Subcutaneous adipose tissue (tissue), 4 donors: Measurements from ENCODE around the gene DCXR. TPM values are rescaled to one million over a fixed set of nuclear protein-coding genes. Genes with fewer than 3 reads are reported as not detected.

Experiments
- total RNA-seq, 4 donors: library from RNA; depleted of rRNA; stranded (reverse); fragments of >200 nt; gene quantifications; one replicate each; pipeline ENCODE4 v1.1.0, GENCODE V29; 2016
- TF ChIP-seq, protein P1 (sequence below): fragments of 450-650 bp; IDR thresholded peaks from one replicate; pipeline ENCODE4 v1.5.1; 2016; ENCODE audit warnings: low read depth, mild to moderate bottlenecking, control low read depth, antibody characterized with exemption, moderate library complexity

Gene DCXR
- total RNA-seq, 4 donors from 2014 or later, result 157 to 383 (median 255) TPM

DNA sequence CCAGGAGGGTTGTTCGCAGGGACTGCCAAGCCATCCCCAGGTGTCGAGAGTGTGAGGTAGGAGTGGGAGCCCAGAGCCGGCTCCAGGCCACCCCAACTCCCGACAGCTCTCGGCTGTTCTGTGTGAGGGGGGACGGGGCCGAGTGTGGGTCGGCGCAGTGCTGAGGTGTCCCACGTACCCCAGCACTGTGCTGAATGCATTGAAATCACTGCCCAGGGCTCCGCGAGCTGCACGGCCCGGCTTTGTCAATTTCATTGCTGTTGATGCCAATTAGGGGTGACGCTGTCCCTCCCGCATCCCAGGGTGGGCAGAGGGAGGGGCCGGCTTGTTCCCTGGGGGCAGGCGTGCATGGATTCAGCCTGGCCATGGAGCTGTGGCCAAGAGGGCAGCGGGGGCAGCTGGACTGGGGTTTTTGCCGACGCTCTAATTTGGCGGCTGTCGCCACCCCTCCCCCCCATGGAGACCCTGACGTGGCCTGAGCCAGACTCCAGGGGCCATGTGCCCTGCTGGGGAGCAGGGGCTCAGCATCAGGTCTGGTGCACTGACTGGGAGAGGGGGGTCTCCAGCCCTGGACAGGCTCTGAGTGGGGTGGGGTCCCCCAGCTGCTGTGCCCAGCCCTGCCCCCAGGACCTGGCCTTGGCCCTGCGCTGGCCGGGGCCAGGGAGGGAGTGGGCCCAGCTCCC lies 29.1 kb downstream of the DCXR start:
- TF ChIP-seq, protein P1, sequence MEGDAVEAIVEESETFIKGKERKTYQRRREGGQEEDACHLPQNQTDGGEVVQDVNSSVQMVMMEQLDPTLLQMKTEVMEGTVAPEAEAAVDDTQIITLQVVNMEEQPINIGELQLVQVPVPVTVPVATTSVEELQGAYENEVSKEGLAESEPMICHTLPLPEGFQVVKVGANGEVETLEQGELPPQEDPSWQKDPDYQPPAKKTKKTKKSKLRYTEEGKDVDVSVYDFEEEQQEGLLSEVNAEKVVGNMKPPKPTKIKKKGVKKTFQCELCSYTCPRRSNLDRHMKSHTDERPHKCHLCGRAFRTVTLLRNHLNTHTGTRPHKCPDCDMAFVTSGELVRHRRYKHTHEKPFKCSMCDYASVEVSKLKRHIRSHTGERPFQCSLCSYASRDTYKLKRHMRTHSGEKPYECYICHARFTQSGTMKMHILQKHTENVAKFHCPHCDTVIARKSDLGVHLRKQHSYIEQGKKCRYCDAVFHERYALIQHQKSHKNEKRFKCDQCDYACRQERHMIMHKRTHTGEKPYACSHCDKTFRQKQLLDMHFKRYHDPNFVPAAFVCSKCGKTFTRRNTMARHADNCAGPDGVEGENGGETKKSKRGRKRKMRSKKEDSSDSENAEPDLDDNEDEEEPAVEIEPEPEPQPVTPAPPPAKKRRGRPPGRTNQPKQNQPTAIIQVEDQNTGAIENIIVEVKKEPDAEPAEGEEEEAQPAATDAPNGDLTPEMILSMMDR, result no peak

DNA sequence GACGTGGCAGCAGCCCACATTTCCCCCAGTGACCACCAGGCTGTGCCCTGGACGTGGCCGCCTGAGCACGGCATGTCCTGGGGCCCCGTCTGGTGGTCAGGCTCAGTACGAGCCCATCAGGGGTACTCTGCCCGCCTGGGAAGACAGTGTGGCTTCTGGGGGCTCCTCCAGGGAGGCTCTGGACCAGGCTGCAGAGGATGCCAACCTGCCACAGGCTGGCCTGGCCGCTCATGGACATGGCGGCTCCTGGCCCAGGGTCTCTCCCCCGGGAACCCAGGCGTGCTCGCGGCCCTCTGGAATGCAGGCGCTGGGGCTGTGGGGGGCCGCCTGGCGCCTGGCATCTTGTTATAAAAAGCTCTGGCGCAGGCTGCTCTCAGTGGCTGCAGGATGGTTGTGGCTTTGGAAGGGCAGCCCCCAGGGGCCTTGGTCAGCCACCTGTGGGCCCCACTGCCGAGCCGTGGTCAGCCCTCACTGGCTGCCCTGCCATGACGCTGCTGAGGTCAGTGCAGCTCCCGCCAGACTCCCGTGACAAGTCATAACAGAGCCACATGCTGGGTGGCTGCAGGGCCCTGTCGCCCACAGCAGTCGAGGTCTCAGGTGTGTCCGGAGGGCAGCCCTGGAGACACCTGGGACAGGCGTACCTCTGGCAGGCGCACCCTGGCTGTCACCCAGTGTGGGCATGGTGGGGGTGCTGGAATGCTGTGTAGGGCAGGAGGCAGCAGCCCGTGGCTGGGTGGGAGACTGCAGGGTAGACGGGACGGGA lies 29.8 kb downstream of the DCXR start:
- TF ChIP-seq, protein P1, result no peak

DNA sequence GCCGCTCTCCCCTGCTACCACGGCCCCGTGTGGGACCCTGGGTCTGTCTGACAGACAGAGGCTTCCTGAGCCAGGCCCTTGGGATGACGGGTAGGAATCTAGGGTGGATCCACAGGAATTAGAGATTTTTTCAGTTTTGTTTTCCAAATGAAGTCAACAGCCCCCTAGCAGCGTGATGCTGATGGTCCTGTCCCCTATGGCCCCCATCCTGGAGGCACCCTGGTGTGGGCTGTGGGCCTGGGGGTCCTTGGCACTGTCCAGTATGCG lies 30.3 kb downstream of the DCXR start:
- TF ChIP-seq, protein P1, result no peak

DNA sequence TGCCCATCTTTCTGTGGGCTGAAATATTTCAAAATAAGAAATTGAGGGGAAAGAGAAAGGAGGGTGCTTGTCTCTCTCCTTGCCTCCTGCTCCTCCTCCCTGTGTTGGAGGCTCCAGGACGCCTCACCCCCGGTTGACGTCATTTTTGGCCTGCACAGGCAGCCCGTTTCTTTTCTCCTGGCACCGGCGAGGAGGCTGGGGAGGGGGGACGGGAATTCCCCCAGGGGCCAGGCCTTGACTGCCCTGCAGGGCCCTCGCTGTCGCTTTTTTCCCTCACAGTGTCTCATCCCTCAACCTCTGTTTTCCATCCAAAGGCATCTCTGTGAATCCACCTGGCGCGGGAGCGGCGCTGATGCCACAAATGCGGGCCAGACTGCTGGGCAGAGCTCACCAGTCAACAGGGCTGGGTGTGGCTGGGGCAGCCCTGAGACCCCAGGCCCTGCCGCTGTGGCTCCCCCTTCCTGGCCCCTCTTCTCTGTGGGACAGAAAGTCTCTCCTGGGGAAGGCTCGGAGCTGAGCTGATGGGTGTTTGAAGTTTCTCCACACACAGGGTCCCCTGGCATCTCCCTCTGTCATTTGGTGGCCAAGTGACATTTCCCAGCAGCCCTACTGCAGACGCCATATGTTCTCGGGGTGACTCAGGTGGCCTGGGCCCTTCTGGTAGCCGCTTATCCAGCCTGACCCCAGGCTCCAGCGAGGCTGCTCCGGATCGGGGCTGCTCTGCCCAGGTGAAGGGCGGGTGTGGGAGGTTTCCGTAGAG lies 30.8 kb downstream of the DCXR start:
- TF ChIP-seq, protein P1, result no peak

DNA sequence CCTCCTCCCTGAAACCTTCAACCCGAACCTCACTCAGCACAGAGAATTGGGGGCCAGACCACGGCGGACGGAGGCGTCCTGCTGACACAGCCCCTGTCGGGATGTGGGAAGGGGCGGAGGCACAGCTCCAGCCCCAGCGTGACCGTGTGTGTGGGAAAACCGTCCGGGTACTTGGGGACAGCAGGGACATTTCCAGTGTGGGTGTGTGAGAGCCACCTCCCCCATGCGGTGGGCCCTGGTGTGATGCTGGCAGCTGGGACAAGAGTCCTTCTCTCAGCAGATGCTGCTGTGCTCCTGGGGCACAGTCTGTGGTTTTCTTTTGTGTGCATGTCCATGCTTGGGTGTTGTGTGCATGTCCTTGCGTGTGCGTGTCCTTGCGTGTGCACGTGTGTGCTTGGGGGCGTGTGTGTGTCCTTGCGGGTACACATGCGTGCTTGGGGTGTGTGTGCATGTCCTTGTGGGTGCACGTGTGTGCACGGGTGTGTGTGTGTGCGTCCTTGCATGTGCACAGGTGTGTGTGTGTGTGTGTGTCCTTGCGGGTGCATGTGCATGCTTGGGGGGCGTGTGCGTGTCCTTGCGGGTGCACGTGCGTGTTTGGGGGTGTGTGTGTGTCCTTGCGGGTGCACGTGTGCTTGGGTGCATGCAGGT lies 31.7 kb downstream of the DCXR start:
- TF ChIP-seq, protein P1, result no peak

DNA sequence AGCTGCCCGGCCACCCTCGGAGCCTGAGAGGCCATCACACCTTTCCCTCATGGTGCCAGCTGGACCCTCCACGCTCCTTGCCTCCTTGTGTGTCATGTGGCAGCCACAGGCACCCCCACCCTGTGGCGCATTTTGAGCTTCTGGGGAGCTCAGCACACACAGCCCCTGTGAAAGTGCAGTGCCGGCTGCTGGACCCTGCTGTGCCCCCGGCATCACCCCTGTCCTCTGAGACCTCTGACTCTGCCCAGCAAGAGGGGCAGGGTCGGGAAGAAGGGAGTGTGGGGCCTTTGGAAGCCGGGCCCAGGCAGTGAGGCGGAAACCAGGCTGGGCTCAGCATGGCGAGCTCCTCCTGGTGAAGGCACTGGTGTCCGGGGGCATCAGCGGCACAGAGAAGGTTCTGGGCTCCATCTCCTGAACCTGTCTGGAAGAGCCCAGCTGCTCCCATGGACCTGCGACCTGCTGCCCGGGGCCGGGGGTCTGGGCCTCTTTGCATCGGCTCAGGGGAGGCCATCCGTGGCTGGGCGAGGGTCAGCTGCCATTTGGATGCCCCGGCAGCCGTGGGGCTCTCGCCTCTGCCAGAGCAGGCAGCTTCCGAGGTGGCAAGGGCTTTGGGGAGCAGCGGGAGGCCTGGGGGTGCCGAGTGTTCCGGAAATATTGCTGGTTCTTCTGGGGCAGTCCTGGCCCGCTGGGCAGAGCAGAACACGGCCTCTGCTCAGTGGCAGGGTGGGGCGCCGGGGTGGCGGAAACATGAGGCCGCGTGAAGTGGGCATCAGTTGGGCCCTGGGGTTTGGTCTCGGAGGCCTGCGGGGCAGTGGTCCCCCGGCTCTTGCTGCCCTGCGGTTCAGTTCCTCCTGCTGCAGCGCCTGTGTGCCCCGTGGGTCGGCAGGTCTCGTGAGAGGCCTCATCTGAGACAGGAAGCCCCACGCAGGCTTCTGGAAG lies 32.7 kb downstream of the DCXR start:
- TF ChIP-seq, protein P1, result no peak
